GM23338 (cell line): ENCODE measurements around the gene SIK2. TPM values are rescaled to one million over a fixed set of nuclear protein-coding genes. Genes with fewer than 3 reads are reported as not detected.

Source experiments
- ATAC-seq: fragments of 200-7000 bp; cut with Tn5 transposase; 3 replicates; pipeline ENCODE4 v1.9.1; 2020
- DNase-seq: peaks from one replicate; pipeline ENCODE4 v3.0.0-alpha.2; 2015; ENCODE audit warnings: low spot score
- H2AFZ ChIP-seq: fragments of 200-600 bp; sonication (generic); 2 replicates; pipeline ENCODE4 v1.8.0; 2016; ENCODE audit warnings: antibody characterized with exemption, mild to moderate bottlenecking, moderate library complexity
- H3F3A ChIP-seq: fragments of 200-600 bp; sonication (generic); replicated peaks from 2 replicates; pipeline ENCODE4 v1.8.0; 2017; ENCODE audit warnings: antibody characterized with exemption, mixed run types, low read depth
- H3K27ac ChIP-seq: fragments of 200-600 bp; sonication (generic); 2 replicates; pipeline ENCODE4 v1.6.1; 2016; ENCODE audit warnings: low read depth
- H3K27me3 ChIP-seq: fragments of 200-600 bp; sonication (generic); 2 replicates; pipeline ENCODE4 v1.8.0; 2016; ENCODE audit warnings: mild to moderate bottlenecking, mixed run types, moderate library complexity; ENCODE audit not compliant: insufficient read depth
- H3K36me3 ChIP-seq: fragments of 200-600 bp; sonication (generic); 2 replicates; pipeline ENCODE4 v1.8.0; 2016; ENCODE audit warnings: mild to moderate bottlenecking; ENCODE audit not compliant: insufficient read depth
- H3K4me1 ChIP-seq: fragments of 200-600 bp; sonication (generic); 2 replicates; pipeline ENCODE4 v1.8.0; 2016; ENCODE audit warnings: mild to moderate bottlenecking, moderate library complexity; ENCODE audit not compliant: insufficient read depth
- H3K4me2 ChIP-seq: fragments of 200-600 bp; sonication (generic); 2 replicates; pipeline ENCODE4 v1.7.1; 2017; ENCODE audit warnings: mixed run types
- H3K4me3 ChIP-seq: fragments of 200-600 bp; sonication (generic); 2 replicates; pipeline ENCODE4 v1.6.1; 2016; ENCODE audit warnings: mixed run types
- H3K79me2 ChIP-seq: fragments of 200-600 bp; sonication (generic); replicated peaks from 2 replicates; pipeline ENCODE4 v1.8.0; 2017; ENCODE audit warnings: mild to moderate bottlenecking; ENCODE audit not compliant: insufficient read depth
- H3K9me2 ChIP-seq: fragments of 200-600 bp; sonication (generic); 2 replicates; pipeline ENCODE4 v1.8.0; 2017; ENCODE audit not compliant: insufficient read depth
- H4K20me1 ChIP-seq: fragments of 200-600 bp; sonication (generic); replicated peaks from 2 replicates; pipeline ENCODE4 v1.8.0; 2017; ENCODE audit warnings: mild to moderate bottlenecking; ENCODE audit not compliant: insufficient read depth
- H3K27ac Mint-ChIP-seq: 2 replicates; pipeline ENCODE4 v1.8.0; 2020; ENCODE audit warnings: inconsistent platforms, mild to moderate bottlenecking, moderate library complexity, mixed read lengths
- H3K27me3 Mint-ChIP-seq: 3 replicates; pipeline ENCODE4 v1.8.0; 2022; ENCODE audit warnings: low read depth, mild to moderate bottlenecking, moderate library complexity, mixed read lengths, inconsistent platforms; ENCODE audit not compliant: insufficient read depth, poor library complexity
- H3K36me3 Mint-ChIP-seq: 3 replicates; pipeline ENCODE4 v1.8.0; 2021; ENCODE audit warnings: low read depth, mild to moderate bottlenecking, inconsistent platforms, moderate library complexity, mixed read lengths
- H3K4me1 Mint-ChIP-seq: 3 replicates; pipeline ENCODE4 v1.8.0; 2020; ENCODE audit warnings: mild to moderate bottlenecking, inconsistent platforms, mixed read lengths
- H3K4me3 Mint-ChIP-seq: 3 replicates; pipeline ENCODE4 v1.8.0; 2021; ENCODE audit warnings: moderate library complexity, mild to moderate bottlenecking, inconsistent platforms, mixed read lengths
- H3K9me3 Mint-ChIP-seq: 3 replicates; pipeline ENCODE4 v1.8.0; 2020; ENCODE audit warnings: moderate library complexity, mild to moderate bottlenecking, inconsistent platforms, mixed read lengths
- EZH2 ChIP-seq: fragments of 200-600 bp; sonication (generic); IDR thresholded peaks from one replicate; pipeline ENCODE4 v1.8.0; 2017; ENCODE audit warnings: antibody characterized with exemption, mild to moderate bottlenecking, low read depth; ENCODE audit not compliant: unreplicated experiment
- JUNB ChIP-seq: IDR thresholded peaks from one replicate; pipeline ENCODE4 v1.6.1; 2016; ENCODE audit warnings: antibody characterized with exemption; ENCODE audit not compliant: unreplicated experiment
- STAT1 ChIP-seq: IDR thresholded peaks from one replicate; pipeline ENCODE4 v1.6.1; 2016; ENCODE audit warnings: antibody characterized with exemption; ENCODE audit not compliant: unreplicated experiment
- ZNF331 ChIP-seq: fragments of 250-450 bp; sonication (Bioruptor Pico); IDR thresholded peaks from 2 replicates; pipeline ENCODE4 v1.5.0; 2020; ENCODE audit warnings: low read depth, mild to moderate bottlenecking, moderate library complexity
- polyA plus RNA-seq: library from polyadenylated mRNA; unstranded; fragments of >200 nt; fragmentation: Nextera tagmentation; extraction: Ambion mirVana; gene quantifications from 2 replicates; pipeline ENCODE4 v1.2.1, GENCODE V29; 2016
- total RNA-seq: library from RNA; depleted of rRNA; stranded (reverse); fragments of >200 nt; shearing (Covaris generic); gene quantifications from 2 replicates; pipeline ENCODE4 v1.2.3, GENCODE V29; 2014
- TF ChIP-seq, protein P1 (sequence below): IDR thresholded peaks from one replicate; pipeline ENCODE4 v1.6.1; 2018; ENCODE audit warnings: antibody characterized with exemption; ENCODE audit not compliant: unreplicated experiment
- TF ChIP-seq, protein P2 (sequence below): IDR thresholded peaks from 2 replicates; pipeline ENCODE4 v1.6.1; 2016; ENCODE audit warnings: antibody characterized with exemption

The SIK2 gene
- total and polyA plus RNA-seq, 2 experiments from 2014 or later = 2.3 to 6.7 TPM

DNA sequence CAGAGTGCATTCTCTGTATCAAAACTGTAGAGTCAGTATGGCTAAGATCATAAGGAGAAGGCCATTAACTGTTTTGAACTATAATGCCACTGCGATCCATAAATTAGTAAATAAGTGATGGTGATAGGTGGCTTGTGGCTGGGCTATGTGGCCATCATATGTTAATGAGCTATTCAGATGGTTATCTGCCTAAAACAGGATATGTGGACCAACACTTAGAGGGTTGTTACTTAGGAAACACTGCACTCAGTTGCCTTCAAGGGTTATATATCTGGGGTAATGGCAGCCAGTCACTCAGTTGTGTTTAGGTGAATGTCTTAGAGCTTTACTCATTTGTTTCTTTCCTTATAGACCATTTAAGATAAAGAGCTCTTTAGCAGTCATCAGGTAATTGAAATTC lies 97.9 kb downstream of the SIK2 start:
- H3K4me1 ChIP-seq = peaks cover 4% of the 10 kb centered on the region; the same call in 1 of the 2 replicates
- H3K9me3 Mint-ChIP-seq = no peaks in the 10 kb centered on the region
- no peaks in the 10 kb centered on the region for H3K27me3 ChIP-seq
- no peaks in the 10 kb centered on the region for H3K79me2 ChIP-seq
- H3K27me3 Mint-ChIP-seq = peaks cover 2% of the 10 kb centered on the region
- H3K9me2 ChIP-seq = no peaks in the 10 kb centered on the region
- H3K36me3 Mint-ChIP-seq = no peaks in the 10 kb centered on the region
- ATAC-seq (no peak), DNase-seq (no peak)
- H2AFZ ChIP-seq = no peak overlapping the region
- H3K36me3 ChIP-seq = no peaks in the 10 kb centered on the region
- no peaks in the 10 kb centered on the region for H4K20me1 ChIP-seq
- no peak overlapping the region for H3K27ac Mint-ChIP-seq
- no peak overlapping the region for H3K4me2 ChIP-seq
- no peak overlapping the region for H3K4me3 ChIP-seq
- TF ChIP-seq STAT1 = no peak
- no peak for TF ChIP-seq JUNB
- H3K27ac ChIP-seq = no peak overlapping the region
- no peak overlapping the region for H3K4me3 Mint-ChIP-seq
- H3K4me1 Mint-ChIP-seq = peaks cover 15% of the 10 kb centered on the region
- no peaks in the 10 kb centered on the region for H3F3A ChIP-seq

DNA sequence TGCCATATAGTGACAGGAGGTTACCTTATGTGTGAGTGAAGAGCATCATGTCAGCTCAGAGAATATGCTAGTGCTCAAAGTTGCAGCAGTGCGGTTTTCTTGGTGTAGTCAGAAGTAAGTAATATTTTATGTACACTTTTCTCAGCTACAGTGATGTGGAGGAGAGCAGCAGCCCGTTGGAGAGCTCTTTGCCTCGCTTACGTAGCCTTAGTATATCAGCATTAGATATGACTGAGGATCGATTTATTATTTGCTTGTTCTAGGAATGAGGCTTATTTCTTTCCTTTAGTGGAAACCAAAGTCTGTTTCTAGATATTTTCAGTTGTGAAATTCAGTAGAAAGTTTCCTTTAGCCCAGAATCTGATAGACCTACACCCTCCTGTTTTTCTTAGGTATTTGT lies 100.4 kb downstream of the SIK2 start:
- DNase-seq (no peak), ATAC-seq (no peak)
- H3K27me3 Mint-ChIP-seq = peaks cover 2% of the 10 kb centered on the region
- H3K27me3 ChIP-seq = no peaks in the 10 kb centered on the region
- peaks cover 5% of the 10 kb centered on the region; the same call in 1 of the 3 replicates for H3K36me3 Mint-ChIP-seq
- no peak overlapping the region for H3K27ac ChIP-seq
- no peak overlapping the region for H3K4me3 ChIP-seq
- no peaks in the 10 kb centered on the region for H4K20me1 ChIP-seq
- H3K4me2 ChIP-seq = no peak overlapping the region
- H3K79me2 ChIP-seq = no peaks in the 10 kb centered on the region
- no peak overlapping the region for H3K27ac Mint-ChIP-seq
- no peak overlapping the region for H2AFZ ChIP-seq
- TF ChIP-seq STAT1 = no peak
- TF ChIP-seq, protein P1, sequence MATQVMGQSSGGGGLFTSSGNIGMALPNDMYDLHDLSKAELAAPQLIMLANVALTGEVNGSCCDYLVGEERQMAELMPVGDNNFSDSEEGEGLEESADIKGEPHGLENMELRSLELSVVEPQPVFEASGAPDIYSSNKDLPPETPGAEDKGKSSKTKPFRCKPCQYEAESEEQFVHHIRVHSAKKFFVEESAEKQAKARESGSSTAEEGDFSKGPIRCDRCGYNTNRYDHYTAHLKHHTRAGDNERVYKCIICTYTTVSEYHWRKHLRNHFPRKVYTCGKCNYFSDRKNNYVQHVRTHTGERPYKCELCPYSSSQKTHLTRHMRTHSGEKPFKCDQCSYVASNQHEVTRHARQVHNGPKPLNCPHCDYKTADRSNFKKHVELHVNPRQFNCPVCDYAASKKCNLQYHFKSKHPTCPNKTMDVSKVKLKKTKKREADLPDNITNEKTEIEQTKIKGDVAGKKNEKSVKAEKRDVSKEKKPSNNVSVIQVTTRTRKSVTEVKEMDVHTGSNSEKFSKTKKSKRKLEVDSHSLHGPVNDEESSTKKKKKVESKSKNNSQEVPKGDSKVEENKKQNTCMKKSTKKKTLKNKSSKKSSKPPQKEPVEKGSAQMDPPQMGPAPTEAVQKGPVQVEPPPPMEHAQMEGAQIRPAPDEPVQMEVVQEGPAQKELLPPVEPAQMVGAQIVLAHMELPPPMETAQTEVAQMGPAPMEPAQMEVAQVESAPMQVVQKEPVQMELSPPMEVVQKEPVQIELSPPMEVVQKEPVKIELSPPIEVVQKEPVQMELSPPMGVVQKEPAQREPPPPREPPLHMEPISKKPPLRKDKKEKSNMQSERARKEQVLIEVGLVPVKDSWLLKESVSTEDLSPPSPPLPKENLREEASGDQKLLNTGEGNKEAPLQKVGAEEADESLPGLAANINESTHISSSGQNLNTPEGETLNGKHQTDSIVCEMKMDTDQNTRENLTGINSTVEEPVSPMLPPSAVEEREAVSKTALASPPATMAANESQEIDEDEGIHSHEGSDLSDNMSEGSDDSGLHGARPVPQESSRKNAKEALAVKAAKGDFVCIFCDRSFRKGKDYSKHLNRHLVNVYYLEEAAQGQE = no peak
- peaks cover 4% of the 10 kb centered on the region; the same call in 1 of the 2 replicates for H3K4me1 ChIP-seq
- H3F3A ChIP-seq = no peaks in the 10 kb centered on the region
- H3K9me2 ChIP-seq = no peaks in the 10 kb centered on the region
- peaks cover 15% of the 10 kb centered on the region for H3K4me1 Mint-ChIP-seq
- H3K4me3 Mint-ChIP-seq = no peak overlapping the region
- H3K9me3 Mint-ChIP-seq = no peaks in the 10 kb centered on the region
- H3K36me3 ChIP-seq = no peaks in the 10 kb centered on the region

DNA sequence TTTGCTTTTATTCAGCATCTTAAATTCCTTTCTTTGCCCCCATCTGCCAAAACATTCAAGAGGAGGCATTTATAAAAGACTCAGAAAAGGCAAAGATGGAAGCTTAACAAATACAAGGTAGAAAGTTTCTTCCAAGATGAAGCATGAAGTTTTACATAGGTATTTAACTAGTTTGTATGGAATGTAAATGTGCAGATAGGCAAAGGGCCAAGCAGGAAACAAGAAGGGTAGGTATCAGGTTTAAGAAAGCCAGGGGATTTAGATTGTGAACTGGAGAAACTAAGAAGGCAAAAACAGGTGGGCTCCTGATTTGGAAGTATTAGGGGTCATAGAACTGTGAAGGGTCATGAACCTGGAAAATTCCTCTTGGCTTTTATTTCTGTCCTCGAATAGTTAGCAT lies 101.3 kb downstream of the SIK2 start:
- Histone ChIP-seq H3K4me3 (no peak overlapping the region), H2AFZ (no peak overlapping the region), H3K4me2 (no peak overlapping the region), H3K27ac (no peak overlapping the region), H4K20me1 (no peaks in the 10 kb centered on the region), H3K36me3 (no peaks in the 10 kb centered on the region), H3K4me1 (peaks cover 4% of the 10 kb centered on the region; the same call in 1 of the 2 replicates), H3K79me2 (no peaks in the 10 kb centered on the region), H3K27me3 (no peaks in the 10 kb centered on the region), H3K9me2 (no peaks in the 10 kb centered on the region), H3F3A (no peaks in the 10 kb centered on the region)
- H3K27me3 Mint-ChIP-seq = no peaks in the 10 kb centered on the region
- peaks cover 15% of the 10 kb centered on the region for H3K4me1 Mint-ChIP-seq
- H3K9me3 Mint-ChIP-seq = no peaks in the 10 kb centered on the region
- H3K36me3 Mint-ChIP-seq = peaks cover 5% of the 10 kb centered on the region; the same call in 1 of the 3 replicates
- ATAC-seq (no peak), DNase-seq (no peak)
- no peak overlapping the region for H3K27ac Mint-ChIP-seq
- no peak overlapping the region for H3K4me3 Mint-ChIP-seq
- TF ChIP-seq JUNB (no peak), EZH2 (no peak), STAT1 (no peak), ZNF331 (CRISPR knock-in tag) (no peak)
- TF ChIP-seq, protein P2, sequence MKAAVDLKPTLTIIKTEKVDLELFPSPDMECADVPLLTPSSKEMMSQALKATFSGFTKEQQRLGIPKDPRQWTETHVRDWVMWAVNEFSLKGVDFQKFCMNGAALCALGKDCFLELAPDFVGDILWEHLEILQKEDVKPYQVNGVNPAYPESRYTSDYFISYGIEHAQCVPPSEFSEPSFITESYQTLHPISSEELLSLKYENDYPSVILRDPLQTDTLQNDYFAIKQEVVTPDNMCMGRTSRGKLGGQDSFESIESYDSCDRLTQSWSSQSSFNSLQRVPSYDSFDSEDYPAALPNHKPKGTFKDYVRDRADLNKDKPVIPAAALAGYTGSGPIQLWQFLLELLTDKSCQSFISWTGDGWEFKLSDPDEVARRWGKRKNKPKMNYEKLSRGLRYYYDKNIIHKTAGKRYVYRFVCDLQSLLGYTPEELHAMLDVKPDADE = no peak
